ENCODE data around the gene RPS27A.

DNA sequence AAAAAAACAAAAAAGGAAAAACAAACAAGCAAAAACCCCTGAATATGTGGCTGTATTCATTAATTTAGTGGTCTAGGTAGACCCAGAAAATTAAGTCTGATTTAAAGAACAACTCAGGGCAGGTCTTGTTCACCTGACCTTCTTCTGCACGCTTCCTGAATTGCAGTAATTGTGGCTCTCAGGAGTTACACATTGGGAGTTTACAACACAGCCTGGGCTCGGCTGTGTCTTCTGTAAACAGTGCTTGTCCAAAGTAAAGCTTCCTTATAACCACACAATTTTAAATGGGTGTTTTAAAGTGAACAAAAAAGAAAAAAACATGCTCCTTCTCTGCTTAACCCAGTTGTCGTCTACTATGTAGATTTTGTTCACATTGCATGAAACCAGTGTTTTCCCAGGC lies 44.8 kb downstream of the RPS27A start:
- no peak for TF ChIP-seq EZH2phosphoT487 (IDR thresholded peaks at IDR 0.05; ENCODE audit: low read depth, severe bottlenecking, unreplicated experiment)
- TF ChIP-seq, protein P1, sequence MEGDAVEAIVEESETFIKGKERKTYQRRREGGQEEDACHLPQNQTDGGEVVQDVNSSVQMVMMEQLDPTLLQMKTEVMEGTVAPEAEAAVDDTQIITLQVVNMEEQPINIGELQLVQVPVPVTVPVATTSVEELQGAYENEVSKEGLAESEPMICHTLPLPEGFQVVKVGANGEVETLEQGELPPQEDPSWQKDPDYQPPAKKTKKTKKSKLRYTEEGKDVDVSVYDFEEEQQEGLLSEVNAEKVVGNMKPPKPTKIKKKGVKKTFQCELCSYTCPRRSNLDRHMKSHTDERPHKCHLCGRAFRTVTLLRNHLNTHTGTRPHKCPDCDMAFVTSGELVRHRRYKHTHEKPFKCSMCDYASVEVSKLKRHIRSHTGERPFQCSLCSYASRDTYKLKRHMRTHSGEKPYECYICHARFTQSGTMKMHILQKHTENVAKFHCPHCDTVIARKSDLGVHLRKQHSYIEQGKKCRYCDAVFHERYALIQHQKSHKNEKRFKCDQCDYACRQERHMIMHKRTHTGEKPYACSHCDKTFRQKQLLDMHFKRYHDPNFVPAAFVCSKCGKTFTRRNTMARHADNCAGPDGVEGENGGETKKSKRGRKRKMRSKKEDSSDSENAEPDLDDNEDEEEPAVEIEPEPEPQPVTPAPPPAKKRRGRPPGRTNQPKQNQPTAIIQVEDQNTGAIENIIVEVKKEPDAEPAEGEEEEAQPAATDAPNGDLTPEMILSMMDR (IDR thresholded peaks at IDR 0.05; ENCODE audit: poor library complexity), result no peak
